AG20443 (cell line): Measurements from ENCODE around the gene CENPE.
"Not testable (repeated sequence)": the region's sequence is repeated elsewhere in the genome, so short reads cannot be mapped to it uniquely, and the experiment has no call there.

Experiments
- DNase-seq: peaks from one replicate; pipeline ENCODE4 v3.0.0; 2012; ENCODE audit warnings: low spot score, mixed read lengths

CENPE gene, protein sequence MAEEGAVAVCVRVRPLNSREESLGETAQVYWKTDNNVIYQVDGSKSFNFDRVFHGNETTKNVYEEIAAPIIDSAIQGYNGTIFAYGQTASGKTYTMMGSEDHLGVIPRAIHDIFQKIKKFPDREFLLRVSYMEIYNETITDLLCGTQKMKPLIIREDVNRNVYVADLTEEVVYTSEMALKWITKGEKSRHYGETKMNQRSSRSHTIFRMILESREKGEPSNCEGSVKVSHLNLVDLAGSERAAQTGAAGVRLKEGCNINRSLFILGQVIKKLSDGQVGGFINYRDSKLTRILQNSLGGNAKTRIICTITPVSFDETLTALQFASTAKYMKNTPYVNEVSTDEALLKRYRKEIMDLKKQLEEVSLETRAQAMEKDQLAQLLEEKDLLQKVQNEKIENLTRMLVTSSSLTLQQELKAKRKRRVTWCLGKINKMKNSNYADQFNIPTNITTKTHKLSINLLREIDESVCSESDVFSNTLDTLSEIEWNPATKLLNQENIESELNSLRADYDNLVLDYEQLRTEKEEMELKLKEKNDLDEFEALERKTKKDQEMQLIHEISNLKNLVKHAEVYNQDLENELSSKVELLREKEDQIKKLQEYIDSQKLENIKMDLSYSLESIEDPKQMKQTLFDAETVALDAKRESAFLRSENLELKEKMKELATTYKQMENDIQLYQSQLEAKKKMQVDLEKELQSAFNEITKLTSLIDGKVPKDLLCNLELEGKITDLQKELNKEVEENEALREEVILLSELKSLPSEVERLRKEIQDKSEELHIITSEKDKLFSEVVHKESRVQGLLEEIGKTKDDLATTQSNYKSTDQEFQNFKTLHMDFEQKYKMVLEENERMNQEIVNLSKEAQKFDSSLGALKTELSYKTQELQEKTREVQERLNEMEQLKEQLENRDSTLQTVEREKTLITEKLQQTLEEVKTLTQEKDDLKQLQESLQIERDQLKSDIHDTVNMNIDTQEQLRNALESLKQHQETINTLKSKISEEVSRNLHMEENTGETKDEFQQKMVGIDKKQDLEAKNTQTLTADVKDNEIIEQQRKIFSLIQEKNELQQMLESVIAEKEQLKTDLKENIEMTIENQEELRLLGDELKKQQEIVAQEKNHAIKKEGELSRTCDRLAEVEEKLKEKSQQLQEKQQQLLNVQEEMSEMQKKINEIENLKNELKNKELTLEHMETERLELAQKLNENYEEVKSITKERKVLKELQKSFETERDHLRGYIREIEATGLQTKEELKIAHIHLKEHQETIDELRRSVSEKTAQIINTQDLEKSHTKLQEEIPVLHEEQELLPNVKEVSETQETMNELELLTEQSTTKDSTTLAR (N-terminal part only)

DNA sequence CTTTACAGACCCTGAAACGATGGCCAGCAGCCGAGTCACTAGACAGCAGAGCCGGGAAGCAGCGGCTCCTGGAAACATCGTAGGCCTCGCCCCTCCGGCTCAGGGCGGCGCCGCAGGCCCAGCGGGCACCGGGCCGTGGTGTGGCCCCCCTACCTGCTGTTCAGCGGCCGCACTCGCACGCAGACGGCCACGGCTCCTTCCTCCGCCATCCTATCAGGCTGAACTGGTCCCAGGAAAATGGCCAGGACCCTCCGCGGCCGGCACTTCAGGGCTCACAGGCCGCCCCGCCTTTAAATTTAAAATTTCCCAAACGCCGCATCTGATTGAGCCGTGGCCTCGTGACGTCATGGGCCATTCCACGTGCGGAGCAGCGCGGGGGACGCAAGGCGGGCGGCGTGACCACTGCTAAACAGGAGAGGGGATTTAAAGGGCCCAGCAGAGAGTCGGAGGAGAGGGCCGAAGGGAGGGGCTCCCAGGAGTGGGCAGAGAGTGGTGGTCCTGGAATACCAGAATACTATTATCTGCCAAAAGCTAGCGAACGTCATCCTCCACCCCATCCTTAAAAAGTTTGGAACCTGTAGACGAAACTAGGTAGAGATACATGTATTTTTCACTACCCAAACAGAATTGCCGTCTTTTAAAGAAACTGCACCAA is at the start of gene CENPE:
Gene CENPE, minus strand, starts transcription at position 233 of the 655 bp plus-strand sequence. Its CDS starts 24 bp downstream, at position 209.
- peak; percentile 92 for DNase-seq

DNA sequence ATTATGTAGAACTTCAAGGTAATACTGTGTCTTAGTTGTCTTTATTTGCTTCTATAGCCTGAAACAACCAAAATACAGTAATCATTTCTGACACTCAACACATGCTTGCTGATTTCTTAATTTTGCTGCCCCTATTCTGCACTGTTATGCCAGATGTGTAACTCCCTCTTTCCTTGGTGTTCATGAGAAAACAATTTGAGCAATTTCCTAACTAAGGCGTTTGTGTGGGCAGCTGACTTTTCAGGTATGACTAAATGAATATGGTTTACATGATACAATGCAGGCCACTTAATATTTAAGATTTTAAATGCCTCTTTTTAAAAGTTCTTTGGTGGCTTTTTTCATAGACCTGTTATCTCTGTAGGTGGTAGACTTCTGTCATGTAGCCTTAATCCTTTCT is 46.1 kb upstream of the CENPE start:
- peak; percentile 8 for DNase-seq

DNA sequence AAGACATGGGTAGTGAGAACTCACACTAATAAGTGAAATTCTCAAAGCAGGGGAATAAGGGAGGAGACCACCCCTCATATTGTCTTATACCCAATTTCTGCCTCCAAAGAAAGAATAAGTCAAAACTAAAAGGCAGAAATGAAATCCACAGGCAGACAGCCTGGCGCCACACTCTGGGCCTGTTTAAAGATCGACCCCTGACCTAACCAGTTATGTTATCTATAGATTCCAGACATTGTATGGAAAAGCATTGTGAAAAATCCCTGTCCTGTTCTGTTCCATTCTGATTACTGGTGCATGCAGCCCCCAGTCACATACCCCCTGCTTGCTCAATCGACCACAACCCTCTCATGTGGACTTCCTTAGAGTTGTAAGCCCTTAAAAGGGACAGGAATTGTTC is 32.8 kb upstream of the CENPE start:
- DNase-seq = not testable (repeated sequence)

DNA sequence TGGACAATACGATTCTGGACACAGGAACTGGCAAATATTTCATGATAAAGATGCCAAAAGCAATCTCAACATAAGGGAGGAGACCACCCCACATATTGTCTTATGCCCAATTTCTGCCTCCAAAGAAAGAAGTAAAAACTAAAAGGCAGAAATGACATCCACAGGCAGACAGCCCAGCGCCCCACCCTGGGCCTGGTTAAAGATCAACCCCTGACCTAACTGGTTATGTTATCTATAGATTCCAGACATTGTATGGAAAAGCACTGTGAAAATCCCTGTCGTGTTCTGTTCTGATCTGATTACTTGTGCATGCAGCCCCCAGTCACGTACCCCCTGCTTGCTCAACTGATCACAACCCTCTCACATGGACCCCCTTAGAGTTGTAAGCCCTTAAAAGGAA is 25.4 kb upstream of the CENPE start:
- not testable (repeated sequence) for DNase-seq

DNA sequence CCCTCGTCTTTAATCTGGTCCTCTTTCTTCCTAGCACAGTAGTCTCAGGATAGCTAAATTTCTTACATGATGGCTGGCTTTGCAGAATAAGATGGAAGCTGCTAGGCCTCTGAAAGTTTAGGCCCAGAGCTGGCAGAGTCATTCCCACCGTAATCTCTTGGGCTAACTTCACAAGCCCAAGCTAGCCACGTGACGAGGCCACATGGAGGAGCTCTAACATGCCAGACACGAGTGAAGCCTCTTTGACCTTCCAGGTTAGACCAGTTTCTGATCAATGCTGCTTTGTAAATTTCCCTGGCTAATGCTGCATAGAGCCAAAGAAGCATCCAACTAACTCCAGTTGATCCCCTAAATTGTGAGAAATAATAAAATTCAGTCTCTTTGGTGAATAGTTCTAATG is 9.5 kb upstream of the CENPE start:
- DNase-seq = no peak

DNA sequence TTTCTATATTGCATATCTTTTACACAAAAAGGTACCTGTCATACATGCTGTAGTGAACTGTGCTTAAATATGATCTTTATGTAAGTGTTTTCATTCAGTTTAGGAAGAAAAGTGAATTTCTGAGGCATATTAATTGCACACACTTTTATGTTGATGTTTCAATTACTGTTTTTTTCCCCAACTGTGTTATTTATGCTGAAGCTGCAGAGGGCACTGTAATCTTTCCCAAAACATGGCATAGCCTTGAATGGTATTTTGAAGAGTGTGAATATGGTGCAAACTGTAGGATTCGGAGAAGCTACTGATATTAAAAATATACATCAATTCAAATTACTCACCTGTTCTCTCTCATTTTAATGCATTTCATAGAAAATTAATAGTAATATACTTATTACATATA is 6.0 kb upstream of the CENPE start:
- peak; percentile 13 for DNase-seq

DNA sequence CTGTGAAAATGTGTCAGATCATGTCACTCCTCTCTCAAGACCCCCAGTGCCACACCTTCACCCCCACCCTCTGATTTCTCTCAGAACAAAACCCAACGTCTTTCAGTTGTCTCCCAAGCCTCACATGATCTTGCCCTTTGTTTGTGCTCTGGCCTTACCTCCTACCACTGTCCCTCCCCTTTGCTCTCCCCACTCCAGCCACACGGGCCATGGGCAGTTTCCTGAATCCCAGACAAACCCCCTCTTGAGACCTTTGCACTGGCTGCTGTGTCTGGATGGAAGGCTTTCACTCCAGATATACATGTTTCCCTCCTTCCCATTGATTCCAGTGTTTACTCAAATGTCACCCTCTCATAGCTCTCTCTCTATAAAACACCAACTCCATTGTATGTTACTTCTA is 3.6 kb upstream of the CENPE start:
- no peak for DNase-seq

DNA sequence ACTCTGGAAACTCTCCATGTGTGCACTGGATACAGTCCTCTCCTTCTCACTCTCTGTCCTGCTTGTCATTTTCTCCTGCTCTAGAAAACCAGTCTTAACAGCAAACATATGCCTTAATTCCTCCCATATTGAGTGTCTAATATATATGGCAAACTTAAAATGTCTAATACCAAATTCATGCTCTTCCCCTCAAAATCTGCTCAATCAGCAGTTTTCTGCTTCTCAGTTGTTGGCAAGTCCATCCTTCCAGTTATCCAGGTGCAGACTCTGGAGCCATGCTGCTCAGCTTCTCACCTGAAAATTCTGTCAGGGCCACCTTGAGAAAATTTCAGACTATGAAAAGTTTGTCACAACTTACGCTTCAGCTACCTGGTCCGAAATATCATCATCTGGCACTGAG is 3.1 kb upstream of the CENPE start:
- DNase-seq = no peak

DNA sequence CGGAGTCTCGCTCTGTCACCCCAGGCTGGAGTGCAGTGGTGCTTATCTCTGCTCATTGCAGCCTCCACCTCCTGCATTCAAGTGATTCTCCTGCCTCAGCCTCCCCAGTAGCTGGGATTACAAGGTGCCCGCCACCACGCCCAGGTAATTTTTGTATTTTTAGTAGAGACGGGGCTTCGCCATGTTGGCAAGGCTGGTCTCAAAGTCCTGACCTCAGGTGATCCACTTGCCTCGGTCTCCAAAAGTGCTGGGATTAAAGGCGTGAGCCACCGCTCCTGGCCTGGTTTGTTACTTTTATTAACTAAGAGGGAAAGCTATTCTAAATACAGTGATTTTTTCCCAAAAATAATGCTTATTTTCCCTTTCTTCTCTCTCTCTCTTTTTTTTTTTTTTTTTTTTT is 866 bp upstream of the CENPE start:
- DNase-seq = no peak

DNA sequence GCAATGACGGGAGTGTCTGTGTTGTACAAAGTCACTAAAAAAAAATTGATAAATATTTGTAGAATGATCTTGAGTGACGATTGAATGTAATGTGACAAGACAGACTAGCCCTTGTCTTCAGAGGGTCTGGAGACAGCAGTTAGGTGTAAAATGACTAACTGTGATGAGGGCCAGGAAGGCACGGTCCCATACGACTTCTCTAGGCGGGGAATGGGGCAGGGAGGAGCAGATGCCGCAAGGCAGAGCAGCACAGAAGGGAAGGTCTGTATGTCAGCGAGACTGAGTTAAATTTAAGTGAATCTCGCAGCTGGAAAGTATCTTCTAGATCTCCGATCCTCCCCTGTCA is 405 bp downstream of the CENPE start:
- DNase-seq = no peak

DNA sequence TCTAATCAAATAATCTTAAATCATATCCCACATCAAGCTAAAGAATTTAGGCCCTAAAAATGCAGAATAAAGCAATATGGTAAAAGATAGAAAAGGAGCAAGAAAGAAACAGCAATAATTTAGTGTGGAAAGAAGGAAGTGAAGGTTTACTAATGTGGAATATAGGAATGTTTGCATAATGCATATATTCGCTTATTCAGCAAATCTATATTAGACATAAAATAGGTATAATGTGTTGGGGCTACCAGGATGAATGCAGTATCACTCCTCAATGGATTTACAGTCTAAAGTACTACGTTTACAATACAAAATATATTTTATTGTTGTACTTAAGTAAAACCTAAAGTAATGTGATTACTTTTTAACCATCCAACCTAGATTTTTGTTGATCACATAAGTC is 4.7 kb downstream of the CENPE start:
- DNase-seq = no peak

DNA sequence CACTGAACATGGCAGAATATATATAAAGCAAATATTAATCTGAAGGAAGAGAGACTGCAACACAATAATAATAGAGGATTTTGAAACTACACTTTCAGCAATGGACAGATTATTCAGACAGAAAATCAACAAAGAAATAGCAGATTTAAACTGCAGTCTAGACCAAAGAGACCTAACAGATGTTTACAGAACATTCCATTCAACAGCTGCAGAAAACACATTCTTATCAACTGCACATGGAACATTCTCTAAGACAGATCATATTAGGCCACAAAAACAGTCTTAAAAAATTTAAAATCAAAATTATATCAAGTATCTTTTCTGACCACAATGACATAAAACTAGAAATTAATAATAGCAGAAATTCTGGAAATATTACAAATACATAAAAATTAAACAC is 27.1 kb downstream of the CENPE start:
- no peak for DNase-seq

DNA sequence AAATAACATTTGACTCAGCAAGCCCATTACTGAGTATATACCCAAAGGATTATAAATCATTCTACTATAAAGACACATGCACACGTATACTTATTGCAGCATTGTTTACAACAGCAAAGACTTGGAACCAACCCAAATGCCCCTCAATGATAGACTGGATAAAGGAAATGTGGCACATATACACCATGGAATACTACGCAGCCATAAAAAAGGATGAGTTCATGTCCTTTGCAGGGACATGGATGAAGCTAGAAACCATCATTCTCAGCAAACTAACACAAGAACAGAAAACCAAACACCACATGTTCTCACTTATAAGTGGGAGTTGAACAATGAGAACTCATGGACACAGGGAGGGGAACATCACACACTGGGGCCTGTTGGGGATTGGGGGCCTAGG is 28.4 kb downstream of the CENPE start:
- not testable (repeated sequence) for DNase-seq

DNA sequence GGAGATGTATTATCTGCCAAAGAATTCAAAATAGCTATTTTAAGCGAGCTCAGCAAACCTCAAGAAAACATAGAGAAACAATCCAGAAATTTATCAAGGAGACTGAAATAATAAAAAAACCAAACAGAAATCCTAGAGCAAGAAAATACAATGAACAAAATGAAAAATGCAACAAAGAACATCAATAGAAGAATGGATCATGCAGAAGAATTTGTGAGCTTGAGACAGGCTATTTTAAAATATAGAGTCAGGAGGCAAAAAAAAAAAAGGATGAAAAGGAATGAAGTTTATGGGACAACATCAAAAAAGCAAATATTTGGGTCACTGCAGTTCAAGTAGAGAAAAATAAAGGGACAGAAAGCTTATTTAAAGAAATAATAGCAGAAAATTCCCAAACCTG is 29.1 kb downstream of the CENPE start:
- no peak for DNase-seq

DNA sequence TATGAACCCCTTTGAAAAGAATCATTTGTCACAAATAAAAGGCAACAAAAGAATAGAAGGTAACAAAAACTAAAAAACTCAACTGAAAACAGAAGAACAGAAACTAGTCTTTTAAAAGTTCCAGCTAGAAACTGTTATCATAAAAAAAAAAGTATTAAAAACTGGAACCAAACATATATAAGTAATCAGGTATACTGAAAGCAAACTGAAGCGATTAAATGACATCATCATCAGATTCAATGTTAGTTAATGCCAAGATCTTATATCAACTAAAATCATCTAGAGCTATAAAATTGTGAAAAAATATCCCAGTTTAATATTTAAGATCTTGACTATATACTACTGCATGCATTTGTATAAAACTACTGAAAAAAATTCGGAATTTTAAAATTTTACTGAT is 36.0 kb downstream of the CENPE start:
- no peak for DNase-seq

DNA sequence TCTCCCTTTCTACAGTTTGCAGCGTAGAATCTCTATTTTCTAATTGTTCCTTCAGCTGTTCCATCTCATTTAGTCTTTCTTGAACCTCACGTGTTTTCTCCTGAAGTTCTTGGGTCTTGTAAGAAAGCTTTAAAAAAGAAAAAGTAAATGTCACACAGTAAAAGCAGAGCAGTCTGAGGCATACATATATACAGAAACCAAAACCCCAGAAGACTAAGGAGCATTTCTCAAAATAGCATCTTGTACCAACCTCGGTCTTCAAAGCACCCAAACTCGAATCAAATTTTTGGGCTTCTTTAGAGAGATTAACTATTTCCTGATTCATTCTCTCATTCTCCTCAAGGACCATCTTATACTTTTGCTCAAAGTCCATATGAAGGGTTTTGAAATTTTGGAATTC is 39.4 kb downstream of the CENPE start:
- DNase-seq = no peak

DNA sequence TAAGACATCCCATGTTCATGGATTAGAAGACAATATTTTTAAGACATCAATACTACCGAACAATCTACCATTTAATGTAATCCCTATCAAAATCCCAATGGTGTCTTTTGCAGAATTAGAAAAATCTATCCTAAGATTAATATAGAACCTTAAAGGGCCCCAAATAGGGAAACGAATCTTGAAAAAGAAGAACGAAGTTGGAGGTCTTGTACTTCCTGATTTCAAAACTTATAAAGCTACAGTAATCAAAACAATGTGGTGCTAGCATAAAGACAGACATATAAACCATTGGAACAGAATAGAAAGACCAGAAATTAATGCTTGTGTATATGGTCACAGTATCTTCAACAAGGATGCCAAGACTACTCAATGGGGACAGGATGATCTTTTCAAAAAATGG is 42.0 kb downstream of the CENPE start:
- no peak for DNase-seq

DNA sequence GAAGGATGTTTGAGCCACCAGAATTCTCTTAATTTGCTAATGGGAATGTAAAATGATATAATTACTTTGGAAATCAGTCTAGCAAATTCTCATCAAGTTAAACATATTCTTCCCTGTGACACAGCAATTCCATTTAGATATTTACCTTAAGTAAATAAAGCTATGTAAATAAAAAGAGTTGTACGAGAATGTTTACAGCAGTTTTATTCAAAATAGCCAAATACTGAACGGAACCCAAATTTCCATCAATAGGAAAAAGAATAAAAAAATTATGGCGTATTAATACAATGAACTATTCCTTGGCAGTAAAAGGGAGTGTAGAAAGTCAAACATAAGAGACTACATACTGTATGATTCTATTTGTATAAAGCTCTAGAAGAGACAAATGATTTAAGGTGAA is 45.8 kb downstream of the CENPE start:
- no peak for DNase-seq

DNA sequence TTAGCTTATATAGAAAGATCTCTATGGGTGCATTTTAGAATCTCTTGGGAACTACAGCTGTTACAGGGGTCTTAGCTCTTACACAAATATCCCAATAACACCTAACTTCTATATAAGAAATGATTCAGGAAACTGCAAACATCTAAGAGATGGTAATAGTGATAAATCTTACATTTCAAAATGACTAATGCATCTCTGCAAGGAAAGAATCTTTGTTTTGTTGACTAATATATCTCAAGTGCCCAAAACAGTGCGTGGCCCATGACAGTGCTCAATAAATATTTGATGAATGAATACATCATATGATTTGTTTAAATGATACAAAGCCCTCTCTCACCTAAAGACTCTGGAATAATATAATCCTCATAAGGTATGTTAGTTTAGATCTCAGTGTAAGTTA is 47.5 kb downstream of the CENPE start:
- peak; percentile 16 for DNase-seq

DNA sequence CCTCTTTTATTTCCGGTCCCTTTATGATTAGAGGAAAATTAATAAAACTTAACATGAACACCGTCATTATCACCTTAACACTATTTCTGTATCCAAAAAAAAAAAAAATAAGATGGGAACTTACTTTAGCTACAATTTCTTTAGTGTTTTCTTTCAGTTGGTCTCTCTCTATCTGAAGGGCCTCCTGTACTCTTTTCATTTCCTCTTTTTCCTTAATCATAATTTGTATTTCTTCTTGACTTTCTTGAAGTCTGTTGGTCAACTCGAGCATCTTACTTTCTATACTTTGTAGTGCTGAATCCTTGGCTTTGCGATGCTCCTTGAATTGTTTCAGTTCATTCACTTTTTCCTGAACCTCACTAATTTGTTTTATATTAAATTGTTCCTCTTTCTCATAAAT is 53.2 kb downstream of the CENPE start:
- DNase-seq = no peak

DNA sequence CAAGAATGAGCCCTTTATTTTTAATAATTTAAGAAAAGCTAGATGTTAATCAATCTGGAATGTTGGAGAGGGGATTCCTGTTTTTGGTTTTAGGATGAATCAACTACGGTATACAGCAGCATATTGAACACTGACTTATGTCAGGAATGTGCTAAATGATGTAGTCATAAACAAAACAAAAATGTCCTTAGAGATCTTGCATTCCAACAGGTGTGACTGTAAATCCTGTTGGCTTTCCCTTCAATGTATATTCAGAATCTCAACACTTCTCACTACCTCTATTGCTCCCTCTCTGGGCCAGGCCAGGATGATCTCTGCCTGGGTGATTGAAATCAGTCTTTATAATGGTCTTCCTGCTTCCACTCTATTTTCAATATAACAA is 60.7 kb downstream of the CENPE start:
- DNase-seq = no peak
